HG02610 (cell line): Measurements from ENCODE around the gene E4F1.
A peak's percentile ranks its signal among the peaks of the same experiment; 100 is the strongest.

ENCODE experiments used
- ATAC-seq: cut with Tn5 transposase; IDR thresholded peaks from one replicate; pipeline ENCODE4 v1.9.1; 2021; ENCODE audit warnings: mild to moderate bottlenecking, moderate library complexity; ENCODE audit not compliant: unreplicated experiment

Gene E4F1

DNA sequence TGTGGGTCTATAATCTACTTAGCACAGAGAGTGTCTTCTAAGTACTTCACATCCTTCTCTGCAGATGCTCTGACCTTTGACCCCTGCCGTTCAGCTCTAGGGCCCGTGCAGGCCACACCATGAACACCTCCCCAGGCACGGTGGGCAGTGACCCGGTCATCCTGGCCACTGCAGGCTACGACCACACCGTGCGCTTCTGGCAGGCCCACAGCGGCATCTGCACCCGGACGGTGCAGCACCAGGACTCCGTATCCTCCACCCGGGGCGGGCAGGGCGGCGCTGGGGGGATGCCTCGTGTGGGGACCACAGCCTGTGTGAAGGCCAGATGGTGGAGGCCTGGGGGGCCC is 17.5 kb upstream of the E4F1 start:
- ATAC-seq: no peak

DNA sequence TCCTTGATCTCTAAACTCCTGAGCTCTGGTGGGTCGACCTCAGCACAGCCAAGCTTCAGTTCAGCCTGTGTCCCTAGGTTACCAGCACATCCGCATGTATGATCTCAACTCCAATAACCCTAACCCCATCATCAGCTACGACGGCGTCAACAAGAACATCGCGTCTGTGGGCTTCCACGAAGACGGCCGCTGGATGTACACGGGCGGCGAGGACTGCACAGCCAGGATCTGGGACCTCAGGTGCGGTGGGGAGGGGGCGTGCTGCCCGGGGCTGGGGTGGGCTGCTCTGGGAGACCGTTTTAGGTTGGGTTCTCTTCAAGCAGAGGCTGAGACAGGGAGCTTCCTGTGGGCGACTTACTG is 17.0 kb upstream of the E4F1 start:
- no peak for ATAC-seq

DNA sequence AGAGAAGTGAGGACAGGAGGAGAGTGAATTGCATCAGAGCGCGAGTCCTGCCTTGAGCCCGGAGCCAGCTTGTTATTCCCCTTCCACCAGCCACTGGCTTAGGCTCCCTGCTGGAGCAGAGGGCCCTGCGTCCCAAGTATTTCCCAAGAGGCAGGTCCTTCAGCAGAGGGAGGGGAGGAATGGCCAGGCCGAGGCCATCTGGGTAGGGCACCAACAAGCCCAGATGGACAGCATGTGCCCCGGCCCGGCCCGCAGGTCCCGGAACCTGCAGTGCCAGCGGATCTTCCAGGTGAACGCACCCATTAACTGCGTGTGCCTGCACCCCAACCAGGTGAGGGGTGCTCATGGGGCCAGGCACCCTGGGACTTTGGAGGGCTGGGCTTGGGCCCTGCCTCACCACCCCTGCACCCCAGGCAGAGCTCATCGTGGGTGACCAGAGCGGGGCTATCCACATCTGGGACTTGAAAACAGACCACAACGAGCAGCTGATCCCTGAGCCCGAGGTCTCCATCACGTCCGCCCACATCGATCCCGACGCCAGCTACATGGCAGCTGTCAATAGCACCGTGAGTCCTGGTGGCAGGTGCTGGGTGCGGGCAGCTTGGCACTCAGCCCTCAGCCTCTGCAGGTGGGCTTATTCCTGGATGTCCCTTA is 16.5 kb upstream of the E4F1 start:
- ATAC-seq: no peak

DNA sequence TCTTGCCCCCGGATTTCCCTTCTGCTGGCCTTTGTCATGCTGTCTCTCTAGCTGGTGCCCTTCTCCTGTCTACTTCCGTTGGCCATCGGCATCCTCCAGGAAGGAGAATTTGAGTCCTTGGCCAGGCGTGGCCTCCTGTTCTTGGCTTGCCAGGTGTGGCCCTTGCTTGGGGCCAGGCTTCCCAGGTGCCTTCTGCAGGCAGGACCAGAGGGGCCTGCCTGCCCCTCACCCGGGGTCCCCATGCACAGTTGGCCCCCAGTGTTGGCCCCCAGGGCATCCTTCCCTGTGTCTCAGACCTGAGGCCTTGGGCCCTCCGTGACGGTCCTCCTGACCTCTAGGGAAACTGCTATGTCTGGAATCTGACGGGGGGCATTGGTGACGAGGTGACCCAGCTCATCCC is 15.5 kb upstream of the E4F1 start:
- ATAC-seq: no peak

DNA sequence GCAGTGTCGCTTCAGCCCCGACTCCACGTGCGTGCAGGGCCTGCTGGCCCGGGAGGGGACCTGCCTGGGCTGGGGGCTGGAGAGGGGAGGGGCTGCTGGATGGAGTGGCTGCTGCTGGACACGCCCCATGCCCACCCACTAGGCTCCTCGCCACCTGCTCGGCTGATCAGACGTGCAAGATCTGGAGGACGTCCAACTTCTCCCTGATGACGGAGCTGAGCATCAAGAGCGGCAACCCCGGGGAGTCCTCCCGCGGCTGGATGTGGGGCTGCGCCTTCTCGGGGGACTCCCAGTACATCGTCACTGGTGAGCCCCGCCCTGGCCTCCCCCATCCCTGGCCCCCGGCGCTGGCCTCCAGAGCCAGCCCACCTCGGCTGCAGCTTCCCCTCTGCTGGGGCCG is 15.1 kb upstream of the E4F1 start:
- no peak for ATAC-seq

DNA sequence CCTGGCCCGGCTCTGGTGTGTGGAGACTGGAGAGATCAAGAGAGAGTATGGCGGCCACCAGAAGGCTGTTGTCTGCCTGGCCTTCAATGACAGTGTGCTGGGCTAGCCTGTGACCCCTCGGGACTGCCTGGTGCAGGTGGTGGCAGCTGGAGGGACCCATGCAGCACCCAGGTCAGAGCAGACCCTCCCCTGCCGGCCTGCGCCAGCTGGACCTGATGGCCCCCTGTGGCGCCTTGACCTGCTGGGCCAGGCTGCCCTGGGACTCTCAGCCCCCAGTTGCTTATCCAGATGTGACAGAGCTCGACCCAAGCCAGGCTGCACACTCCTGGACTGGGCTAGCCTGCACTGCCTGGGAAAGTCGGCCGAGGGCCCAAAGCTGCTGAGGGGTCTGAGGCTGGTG is 14.6 kb upstream of the E4F1 start:
- ATAC-seq: no peak

DNA sequence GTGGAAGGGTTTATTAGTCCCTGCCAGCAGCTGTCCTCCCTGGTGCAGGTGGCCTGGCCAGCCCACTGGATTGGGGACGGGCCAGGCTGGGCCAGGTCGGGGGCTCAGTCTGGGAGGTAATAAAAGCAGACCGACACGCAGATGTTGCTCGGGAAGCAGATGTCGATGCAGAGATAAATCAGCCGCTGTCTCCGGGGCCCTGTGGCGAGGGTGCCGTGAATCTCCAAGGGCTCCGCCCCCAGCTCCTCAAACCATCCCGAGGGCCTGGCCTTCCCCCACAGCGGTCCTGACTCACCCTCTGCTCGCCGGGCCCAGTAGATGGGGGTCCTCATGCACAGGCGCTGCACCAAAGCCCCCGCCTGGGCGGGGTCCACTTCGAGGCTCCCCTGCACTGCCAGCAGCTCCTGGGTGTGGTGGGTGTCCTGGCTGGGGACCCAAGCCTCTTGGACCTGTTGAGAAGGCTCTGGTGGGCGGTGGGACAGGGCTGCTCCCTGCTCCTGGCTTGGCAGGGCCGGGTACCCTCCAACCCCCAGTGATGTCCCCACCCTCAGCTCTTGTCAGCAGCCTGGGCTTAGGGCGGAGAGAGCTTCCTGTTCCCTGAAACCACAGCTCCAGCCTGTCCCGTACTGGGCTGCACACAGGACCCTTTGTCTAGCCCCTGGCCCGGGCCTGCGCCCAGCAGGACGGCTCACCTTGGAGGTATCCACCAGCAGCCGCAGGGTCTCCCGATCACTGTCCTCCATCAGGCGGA is 14.0 kb upstream of the E4F1 start:
- ATAC-seq: no peak

DNA sequence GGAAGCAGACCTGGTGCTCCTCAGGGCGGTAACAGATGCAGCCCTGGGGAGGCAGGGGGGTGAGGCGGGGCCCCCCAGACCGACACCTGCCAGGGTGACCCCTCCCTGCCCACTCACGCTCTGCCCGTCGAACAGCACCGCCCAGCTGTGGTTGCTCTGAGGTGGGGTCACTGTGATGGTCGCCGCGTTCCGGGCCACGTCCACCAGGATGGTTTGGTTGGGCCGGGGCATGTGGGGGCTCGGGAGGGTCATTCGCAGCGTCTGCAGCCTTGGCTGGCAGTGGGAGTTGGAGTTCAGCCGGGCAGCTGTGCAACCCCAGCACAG is 13.4 kb upstream of the E4F1 start:
- no peak for ATAC-seq

DNA sequence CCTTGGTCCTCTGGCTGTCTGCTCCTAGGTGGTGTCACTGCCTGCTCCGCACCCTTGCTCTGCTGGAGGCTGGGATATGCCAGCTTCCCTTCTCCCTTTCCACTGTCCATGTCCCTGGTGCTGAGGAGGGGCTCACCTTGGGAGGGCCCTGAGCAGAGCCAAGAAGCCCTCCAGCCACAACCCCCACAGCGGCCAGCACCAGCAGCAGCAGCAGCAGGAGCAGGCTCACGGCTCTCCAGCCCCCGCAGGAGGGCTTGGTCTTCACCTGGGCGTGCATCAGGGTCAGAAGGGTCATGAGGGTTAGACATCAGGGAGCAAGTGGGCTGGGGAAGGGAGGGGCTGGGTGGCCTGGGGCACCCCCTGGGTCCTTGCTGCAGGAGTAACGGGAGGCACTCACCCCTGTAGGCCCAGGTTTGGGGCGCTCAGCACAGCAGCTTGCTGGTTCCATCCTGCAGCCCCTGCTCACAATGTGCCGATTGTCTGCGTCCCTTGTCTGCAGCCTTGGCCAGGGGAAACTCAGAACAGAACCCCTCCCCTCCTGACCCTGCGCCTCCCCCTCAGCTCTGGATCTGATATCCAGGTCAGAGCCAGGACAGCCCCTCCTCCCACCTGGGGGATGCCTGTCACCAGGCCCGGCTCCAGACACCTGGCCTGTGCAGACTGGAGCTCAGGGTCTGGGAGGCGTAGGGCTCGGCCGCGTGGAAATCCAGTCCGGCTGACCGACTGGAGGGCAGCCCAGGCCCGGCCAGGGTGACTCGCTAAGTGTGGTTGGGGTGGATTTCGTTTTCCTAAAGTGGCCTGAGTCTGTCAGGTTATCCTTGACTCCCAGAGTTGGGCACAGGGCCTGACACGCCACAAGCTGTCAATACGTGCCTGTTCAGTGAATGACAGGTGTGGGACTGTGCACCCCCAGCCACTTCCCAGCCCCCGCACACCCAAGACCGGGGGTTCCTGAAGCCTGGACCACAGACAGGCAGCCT is 12.7 kb upstream of the E4F1 start, which contains the start of gene BRICD5:
Gene BRICD5 (minus strand): TSS at position 478 of the 980 bp plus-strand sequence. CDS start 30 bp downstream, at position 448.
- no peak for ATAC-seq

DNA sequence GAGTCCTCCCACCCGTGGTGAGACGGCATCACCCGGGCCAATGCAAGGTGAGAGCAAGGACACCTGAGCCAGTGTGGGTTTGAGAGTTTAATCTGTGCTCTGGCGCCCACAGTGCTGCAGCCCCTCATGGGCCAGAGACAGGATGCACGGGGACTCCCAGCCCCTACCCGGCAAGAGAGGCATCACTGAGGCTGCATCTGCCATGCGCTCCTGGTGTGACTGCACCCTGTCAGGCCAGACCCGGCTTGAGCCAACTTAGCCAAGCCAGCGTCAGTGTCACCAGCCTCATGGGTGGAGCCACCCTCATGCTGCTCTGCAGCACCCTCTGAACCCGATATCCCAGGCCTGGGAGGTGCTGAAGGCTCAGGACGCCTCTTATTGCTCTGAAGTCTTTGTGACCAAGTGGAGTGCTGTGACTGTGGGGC is 11.5 kb upstream of the E4F1 start:
- ATAC-seq: no peak

DNA sequence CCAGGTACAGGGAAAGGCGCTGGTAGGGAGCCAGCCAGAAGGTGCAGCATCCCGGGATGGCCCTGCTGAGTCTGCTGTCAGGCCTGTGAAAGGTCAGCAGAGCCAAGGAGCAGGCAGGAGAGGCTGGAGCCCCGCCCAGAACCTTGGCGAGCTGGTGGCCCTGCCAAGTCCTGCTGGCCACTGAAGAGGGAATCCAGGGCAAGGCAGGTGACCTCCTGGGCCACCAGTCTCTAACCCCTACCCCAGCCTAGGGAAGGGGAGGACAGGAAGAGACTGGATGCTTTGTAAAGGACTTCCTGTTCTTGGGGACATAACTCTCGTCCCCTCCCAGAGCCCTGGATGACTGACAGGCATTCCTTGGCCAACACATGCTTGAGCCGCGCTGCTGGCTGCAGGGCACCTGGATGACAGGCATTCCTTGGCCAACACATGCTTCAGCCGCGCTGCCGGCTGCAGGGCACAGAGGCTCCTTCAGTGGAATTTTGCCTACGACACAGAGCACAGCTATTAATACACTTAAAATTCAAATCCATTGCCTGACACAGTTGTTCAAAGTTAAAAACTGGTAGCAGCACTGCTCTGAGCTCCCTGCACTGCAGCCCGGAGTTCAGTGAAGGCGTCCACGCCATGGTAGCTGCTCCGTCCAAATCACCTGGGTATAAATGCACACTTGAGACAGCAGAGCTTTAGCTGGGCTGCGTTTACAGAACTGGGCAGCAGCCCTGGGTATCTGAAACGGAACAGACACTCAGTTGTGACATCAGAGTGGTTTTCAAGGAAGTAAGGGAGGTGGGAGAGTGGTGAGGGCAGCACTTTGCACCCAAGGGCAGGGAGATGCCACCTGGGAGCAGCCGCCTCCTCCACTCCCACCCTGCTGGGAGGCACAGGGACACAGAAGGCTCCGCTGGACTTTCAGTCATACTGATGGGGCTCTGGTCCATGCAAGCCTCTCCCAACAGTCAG is 10.7 kb upstream of the E4F1 start:
- ATAC-seq: no peak

DNA sequence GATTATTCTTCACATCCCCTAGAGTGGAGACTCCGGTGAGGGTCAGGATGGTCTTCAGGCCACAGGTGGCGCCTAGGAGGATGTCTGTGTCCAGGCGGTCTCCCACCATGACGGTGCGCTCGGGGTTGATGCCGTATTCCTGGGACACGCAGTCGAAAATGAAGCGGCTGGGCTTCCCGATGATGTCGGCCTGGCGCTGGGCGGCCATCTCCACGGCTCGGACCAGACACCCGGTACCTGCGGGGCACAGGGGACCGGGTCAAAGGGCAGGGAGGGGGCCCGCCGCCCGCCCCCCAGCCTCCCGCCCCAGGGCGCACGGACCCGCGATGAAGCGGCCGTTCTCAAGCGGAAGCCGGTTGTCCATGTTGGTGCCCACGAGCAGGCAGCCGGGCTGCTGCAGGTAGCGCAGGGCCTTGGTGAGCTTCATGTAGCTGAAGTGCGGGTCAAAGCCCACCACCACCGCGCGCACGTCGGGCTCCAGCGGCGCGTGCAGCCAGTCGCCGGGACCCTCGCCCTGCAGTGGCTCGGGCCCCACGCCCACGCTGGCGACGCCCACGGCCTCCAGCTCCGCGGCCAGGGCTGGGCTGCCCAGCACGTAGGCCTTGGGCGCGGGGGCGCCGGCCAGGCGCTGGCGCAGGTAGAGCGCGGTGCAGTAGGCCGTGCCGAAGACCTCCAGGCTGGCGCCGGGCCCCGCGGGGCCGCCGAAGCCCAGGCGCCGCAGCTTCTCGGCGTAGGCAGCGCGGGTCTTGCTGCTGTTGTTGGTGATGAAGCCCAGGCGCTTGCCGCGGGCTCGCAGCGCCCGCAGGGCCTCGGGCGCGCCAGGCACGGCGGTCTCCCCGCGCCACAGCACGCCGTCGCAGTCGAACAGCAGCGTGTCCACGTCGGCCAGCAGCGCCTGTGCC is 9.3 kb upstream of the E4F1 start:
- ATAC-seq: peak; percentile 4

DNA sequence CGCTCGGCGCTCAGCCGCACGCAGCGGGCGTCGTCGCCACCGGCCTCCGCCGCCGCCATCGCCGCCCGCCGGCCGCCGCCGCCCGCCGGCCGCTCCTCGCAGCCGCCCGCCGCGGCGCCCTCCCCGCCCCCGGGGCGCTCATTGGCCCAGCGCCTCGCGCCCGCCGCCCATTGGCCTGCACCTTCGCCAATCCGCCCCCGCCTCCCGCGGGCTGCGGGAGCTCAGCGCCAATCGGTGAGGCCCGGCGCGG is 8.7 kb upstream of the E4F1 start, which contains the start of gene PGP:
Gene PGP (minus strand): TSS at position 122 of the 250 bp plus-strand sequence. CDS start 63 bp downstream, at position 59.
- peak; percentile 84 for ATAC-seq

DNA sequence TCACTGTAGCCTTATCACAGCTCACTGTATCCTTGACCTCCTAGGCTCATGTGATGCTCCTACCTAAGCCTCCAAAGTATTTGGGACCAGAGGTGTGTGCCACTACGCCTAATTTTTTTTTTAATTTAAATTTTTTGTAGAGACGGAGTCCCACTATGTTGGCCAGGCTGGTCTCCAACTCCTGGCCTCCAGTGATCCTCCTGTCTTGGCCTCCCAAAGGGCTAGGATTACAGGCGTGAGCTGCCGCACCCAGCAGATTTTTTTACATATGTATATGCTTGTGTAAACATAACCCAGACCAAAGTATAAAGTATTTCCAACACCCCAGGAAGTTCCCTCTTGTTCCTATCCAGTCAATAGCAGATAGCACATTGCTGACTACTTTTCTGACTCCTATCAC is 7.1 kb upstream of the E4F1 start:
- no peak for ATAC-seq

DNA sequence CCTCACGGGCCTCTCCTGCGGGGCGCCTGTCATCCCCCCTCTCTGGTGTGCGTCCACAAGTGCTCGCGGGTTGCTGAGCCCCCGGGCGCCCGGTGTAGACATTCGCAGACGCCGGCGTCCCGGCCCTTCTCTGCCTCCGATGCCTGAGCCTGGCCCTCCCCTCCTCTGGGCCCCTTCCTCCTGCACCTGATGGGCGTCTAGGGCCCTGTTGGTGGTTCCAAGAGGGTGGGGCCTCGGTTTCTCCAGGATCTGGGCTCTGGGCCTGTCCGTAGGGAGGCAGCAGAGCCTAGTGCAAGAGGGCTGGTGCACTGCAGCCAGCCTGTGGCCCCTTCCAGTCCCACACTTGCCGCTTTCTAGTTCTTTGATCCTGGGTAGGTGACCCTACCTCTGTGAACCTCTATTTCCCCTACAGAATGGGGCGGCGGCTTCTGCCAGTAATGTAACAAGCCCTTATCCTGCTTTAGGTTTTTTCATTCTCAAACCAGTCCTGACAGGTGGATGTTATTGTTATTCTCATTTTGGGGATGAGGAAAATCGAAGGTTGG is 623 bp downstream of the E4F1 start:
- ATAC-seq: peak; percentile 8

DNA sequence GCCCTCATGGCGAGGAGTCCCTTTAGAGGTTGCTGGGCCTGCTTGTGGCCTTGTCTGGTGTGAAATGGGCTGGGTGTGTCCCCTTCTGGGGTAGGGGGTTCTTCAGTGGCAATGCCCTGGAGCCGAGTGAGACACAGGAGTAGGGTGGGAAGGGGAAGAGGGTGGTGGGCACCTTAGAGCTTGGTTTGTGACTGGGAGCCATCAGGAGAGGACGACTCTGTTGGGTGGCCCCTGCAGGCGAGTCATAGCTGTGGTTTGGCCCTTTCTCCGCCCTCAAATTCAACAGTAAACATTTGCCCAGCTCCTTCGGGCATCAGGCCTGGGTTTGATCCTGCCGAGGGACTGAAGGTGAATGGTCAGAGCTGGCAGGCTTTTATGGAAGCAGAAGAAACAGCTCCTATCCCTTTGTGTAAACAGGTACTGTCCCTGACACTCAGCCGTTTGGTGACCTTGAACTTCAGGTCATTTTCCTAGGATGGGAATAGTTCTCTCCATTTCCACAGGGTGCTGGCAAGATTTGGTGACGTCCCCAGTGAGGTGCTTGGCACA is 2.9 kb downstream of the E4F1 start:
- ATAC-seq: no peak

DNA sequence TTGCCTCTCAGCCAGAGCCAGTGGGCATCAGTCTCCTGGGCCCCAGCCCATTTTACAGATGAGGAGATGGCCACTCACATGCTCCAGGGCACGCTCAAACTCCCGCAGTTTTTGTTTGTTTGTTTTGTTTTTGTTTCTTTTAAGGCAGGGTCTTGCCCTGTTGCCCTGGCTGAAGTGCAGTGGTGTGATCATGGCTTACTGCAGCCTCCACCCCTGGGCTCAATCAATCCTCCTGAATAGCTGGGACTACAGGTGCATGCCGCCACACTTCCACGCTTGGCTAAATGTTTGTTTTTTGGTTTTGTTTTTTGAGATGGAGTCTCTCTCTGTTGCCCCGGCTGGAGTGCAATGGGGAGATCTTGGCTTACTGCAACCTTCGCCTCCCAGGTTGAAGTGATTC is 3.5 kb downstream of the E4F1 start:
- ATAC-seq: no peak

DNA sequence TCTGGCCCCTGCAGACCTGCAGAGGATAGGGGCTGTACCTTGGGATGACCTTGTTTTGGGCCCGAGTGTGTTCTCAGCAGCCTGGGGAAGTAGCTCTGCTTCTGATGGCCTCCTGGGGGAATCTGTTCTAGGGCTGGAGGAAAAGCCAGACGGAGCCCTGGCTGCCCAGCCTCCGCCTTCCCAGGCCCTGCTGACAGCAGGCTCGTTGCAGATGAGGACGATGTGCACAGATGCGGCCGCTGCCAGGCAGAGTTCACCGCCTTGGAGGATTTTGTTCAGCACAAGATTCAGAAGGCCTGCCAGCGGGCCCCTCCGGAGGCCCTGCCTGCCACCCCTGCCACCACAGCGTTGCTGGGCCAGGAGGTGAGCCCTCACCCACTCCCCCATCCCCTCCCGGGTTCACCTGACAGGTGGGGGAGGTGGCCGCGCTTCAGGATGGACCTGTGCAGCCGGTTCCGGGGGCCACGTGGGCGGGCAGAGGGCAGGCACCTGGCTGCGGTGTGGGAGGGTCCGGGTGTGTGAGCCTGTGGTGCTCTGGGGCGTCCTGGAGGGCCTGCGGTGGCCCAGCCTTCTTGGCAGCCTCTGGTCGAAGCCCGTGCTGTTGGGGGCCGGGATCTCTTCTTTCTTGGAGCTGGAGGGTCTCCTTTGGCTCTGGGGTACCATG is 4.9 kb downstream of the E4F1 start:
- ATAC-seq: no peak

DNA sequence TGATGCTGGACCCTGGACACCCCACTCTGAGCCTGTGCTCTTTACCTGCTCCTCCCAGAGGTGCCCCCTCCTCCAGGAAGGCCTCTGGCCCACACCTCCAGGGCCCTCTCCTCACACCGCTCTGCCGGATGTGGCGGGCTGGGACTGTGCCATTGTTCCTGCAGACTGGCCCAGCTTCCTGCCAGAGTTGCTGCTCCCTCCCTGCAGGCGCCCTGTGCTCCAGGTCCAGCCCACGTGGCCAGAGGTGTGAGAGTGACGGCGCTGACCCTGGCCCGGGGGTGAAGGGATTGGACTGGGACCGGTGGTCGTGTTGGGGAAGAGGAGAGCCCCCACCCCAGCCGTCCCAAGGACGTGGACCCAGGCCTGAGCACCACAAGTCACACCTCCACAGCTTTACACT is 5.7 kb downstream of the E4F1 start:
- ATAC-seq: no peak
